Natural killer cell (primary cell): ENCODE results near the gene ZC3H7B. TPM values are rescaled to one million over a fixed set of nuclear protein-coding genes. Genes with fewer than 3 reads are reported as not detected.

Source experiments
- ATAC-seq, 3 donors: fragments of 150-1000 bp in 2 of 3; fragments of 200-7000 bp in 1 of 3; cut with Tn5 transposase; 1 replicate in 1 of 3; 2 replicates in 2 of 3; pipeline ENCODE4 v1.10.0; 2021; ENCODE audit warnings: mild to moderate bottlenecking in 2 of 3, moderate library complexity in 2 of 3
- DNase-seq, 2 donors: peaks; one replicate each; pipeline versions ENCODE4 v3.0.0 to v3.0.0-alpha.2; 2013 to 2021; ENCODE audit warnings: mixed read lengths in 1 of 2
- H3K27ac ChIP-seq: one replicate; pipeline ENCODE4 v1.5.1; 2013; ENCODE audit warnings: mild to moderate bottlenecking, low read length
- H3K27me3 ChIP-seq: one replicate; pipeline ENCODE4 v1.6.1; 2013; ENCODE audit warnings: low read length; ENCODE audit not compliant: control insufficient read depth, insufficient read depth
- H3K36me3 ChIP-seq: one replicate; pipeline ENCODE4 v1.6.1; 2013; ENCODE audit warnings: low read length; ENCODE audit not compliant: control insufficient read depth, insufficient read depth
- H3K4me1 ChIP-seq: one replicate; pipeline ENCODE4 v1.6.1; 2013; ENCODE audit warnings: low read length; ENCODE audit not compliant: control insufficient read depth, insufficient read depth
- H3K4me3 ChIP-seq: one replicate; pipeline ENCODE4 v1.5.1; 2013; ENCODE audit warnings: low read length
- H3K9me3 ChIP-seq: one replicate; pipeline ENCODE4 v1.6.1; 2013; ENCODE audit warnings: low read length; ENCODE audit not compliant: control insufficient read depth, insufficient read depth
- H3K27ac Mint-ChIP-seq, 2 donors: one replicate each; pipeline ENCODE4 v1.8.0; 2022; ENCODE audit warnings: mild to moderate bottlenecking in 2 of 2, mixed read lengths in 2 of 2, moderate library complexity in 1 of 2
- H3K27me3 Mint-ChIP-seq, 2 donors: one replicate each; pipeline ENCODE4 v1.8.0; 2022; ENCODE audit warnings: low read depth in 2 of 2, mixed read lengths in 2 of 2
- H3K36me3 Mint-ChIP-seq: one replicate; pipeline ENCODE4 v1.8.0; 2022; ENCODE audit warnings: mixed read lengths
- H3K4me1 Mint-ChIP-seq, 2 donors: one replicate each; pipeline ENCODE4 v1.8.0; 2022; ENCODE audit warnings: mixed read lengths in 2 of 2
- H3K4me3 Mint-ChIP-seq: one replicate; pipeline ENCODE4 v1.8.0; 2022; ENCODE audit warnings: mild to moderate bottlenecking, moderate library complexity, mixed read lengths
- H3K9me3 Mint-ChIP-seq, 2 donors: one replicate each; pipeline ENCODE4 v1.8.0; 2022; ENCODE audit warnings: mixed read lengths in 2 of 2
- WGBS: methylation state at CpG from one replicate; pipeline ENCODE4 v1.1.7; 2013; ENCODE audit warnings: missing lambda C conversion rate; ENCODE audit not compliant: insufficient coverage; 5-methylcytosine and 5-hydroxymethylcytosine counted together
- intact Hi-C: fragments of 100-400 bp; cut with micrococcal nuclease; formaldehyde crosslinking; loops from one replicate; pipeline ENCODE4 v1.14.2; 2022
- total RNA-seq, 4 donors: library from RNA; stranded (reverse); fragments of 120-200 nt in 1 of 4; gene quantifications; one replicate each; pipeline versions ENCODE4 v1.2.3 to v1.2.4, GENCODE V29; 2013 to 2022
- TF ChIP-seq, protein P1 (sequence below): fragments of 200-600 bp; IDR thresholded peaks from one replicate; pipeline ENCODE4 v1.8.0; 2022; ENCODE audit warnings: antibody characterized with exemption

ZC3H7B gene
- total RNA-seq, 3 donors from 2014 or later (not counting 1 experiment from before 2014, with no cell fraction given), result 33.9 to 40.3 (median 38.3) TPM

DNA sequence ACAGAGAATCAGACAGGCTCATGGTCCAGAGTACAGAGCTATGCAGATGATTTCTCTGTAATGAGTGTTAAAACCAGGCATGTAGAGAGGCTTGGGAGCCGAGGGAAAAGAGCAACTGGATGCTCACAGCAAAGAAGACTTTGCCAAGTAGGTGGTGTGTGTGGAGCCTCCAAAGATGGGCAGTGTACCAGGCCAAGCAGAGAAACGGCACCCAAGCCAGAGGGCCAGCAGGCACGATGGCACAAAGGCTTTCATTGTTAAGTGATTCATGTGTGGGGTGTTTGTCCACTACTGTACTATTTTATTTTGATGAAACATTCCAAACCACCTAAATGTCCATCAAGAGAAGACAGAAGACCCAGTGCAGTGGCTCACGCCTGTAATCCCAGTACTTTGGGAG is 26.5 kb upstream of the ZC3H7B start:
- Histone ChIP-seq H3K27ac (no peak overlapping the region), H3K36me3 (peaks cover 57% of the 10 kb centered on the region), H3K4me1 (no peaks in the 10 kb centered on the region), H3K4me3 (no peak overlapping the region), H3K9me3 (no peaks in the 10 kb centered on the region), H3K27me3 (no peaks in the 10 kb centered on the region)
- Mint-ChIP-seq H3K27ac (no peak overlapping the region), H3K27me3 (no peaks in the 10 kb centered on the region), H3K4me3 (no peak overlapping the region), H3K4me1 (peaks cover 0 to 4% of the 10 kb centered on the region in 2 donors), H3K36me3 (no peaks in the 10 kb centered on the region), H3K9me3 (no peaks in the 10 kb centered on the region)
- DNase-seq (no peak), ATAC-seq (no peak)
- WGBS, result 96% methylated on average over 3 of the region's 4 CpGs
- TF ChIP-seq, protein P1, sequence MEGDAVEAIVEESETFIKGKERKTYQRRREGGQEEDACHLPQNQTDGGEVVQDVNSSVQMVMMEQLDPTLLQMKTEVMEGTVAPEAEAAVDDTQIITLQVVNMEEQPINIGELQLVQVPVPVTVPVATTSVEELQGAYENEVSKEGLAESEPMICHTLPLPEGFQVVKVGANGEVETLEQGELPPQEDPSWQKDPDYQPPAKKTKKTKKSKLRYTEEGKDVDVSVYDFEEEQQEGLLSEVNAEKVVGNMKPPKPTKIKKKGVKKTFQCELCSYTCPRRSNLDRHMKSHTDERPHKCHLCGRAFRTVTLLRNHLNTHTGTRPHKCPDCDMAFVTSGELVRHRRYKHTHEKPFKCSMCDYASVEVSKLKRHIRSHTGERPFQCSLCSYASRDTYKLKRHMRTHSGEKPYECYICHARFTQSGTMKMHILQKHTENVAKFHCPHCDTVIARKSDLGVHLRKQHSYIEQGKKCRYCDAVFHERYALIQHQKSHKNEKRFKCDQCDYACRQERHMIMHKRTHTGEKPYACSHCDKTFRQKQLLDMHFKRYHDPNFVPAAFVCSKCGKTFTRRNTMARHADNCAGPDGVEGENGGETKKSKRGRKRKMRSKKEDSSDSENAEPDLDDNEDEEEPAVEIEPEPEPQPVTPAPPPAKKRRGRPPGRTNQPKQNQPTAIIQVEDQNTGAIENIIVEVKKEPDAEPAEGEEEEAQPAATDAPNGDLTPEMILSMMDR, result no peak
- intact Hi-C loops, result no loop called here

GRCh38 chr22:41280065-41280464 is 21.3 kb upstream of the ZC3H7B start:
- Histone ChIP-seq H3K4me1 (peaks cover 6% of the 10 kb centered on the region), H3K9me3 (no peaks in the 10 kb centered on the region), H3K4me3 (no peak overlapping the region), H3K36me3 (peaks cover 49% of the 10 kb centered on the region), H3K27ac (no peak overlapping the region), H3K27me3 (no peaks in the 10 kb centered on the region)
- H3K27ac Mint-ChIP-seq, result no peak overlapping the region
- WGBS, result 94% methylated on average over 3 of the region's 3 CpGs
- ATAC-seq (no peak), DNase-seq (no peak)
- H3K36me3 Mint-ChIP-seq, result no peaks in the 10 kb centered on the region
- no peaks in the 10 kb centered on the region for H3K9me3 Mint-ChIP-seq
- TF ChIP-seq, protein P1, result no peak
- H3K27me3 Mint-ChIP-seq, result no peaks in the 10 kb centered on the region
- H3K4me1 Mint-ChIP-seq, result peaks cover 14 to 21% of the 10 kb centered on the region in 2 donors
- no peak overlapping the region for H3K4me3 Mint-ChIP-seq
- intact Hi-C loops, result loop anchor here (10.0 kb wide), 1 partner anchor 75 kb away; the partner anchor contains the start of gene L3MBTL2

- 97% methylated on average over 2 of the region's 2 CpGs for WGBS
Measured at GRCh38 chr22:41280854-41281253, 20.5 kb upstream of the ZC3H7B start.

More at GRCh38 chr22:41280854-41281253, 20.5 kb upstream of the ZC3H7B start:
- no peaks in the 10 kb centered on the region for H3K27me3 Mint-ChIP-seq
- H3K4me1 Mint-ChIP-seq, result peaks cover 18 to 25% of the 10 kb centered on the region in 2 donors
- no peaks in the 10 kb centered on the region for H3K27me3 ChIP-seq
- peaks cover 10% of the 10 kb centered on the region for H3K4me1 ChIP-seq
- H3K36me3 ChIP-seq, result peaks cover 46% of the 10 kb centered on the region
- H3K4me3 ChIP-seq, result no peak overlapping the region
- no peak overlapping the region for H3K27ac ChIP-seq
- H3K36me3 Mint-ChIP-seq, result no peaks in the 10 kb centered on the region
- H3K4me3 Mint-ChIP-seq, result no peak overlapping the region
- ATAC-seq, result no peak
- no peaks in the 10 kb centered on the region for H3K9me3 ChIP-seq
- DNase-seq, result no peak
- TF ChIP-seq, protein P1, result no peak
- intact Hi-C loops, result loop anchor here (10.0 kb wide), 1 partner anchor 76 kb away; the partner anchor contains the start of gene L3MBTL2
- H3K9me3 Mint-ChIP-seq, result no peaks in the 10 kb centered on the region
- no peak overlapping the region for H3K27ac Mint-ChIP-seq
